GM12878 (cell line): ENCODE data around the gene C11orf97.

Experiments
- BMI1 ChIP-seq: fragments of 450-650 bp; IDR thresholded peaks from 2 replicates; pipeline ENCODE4 v1.6.1; 2016; ENCODE audit warnings: mild to moderate bottlenecking, moderate library complexity, borderline replicate concordance
- CREB1 ChIP-seq: IDR thresholded peaks from 2 replicates; pipeline ENCODE4 v1.6.1; 2012; ENCODE audit warnings: low read depth, mild to moderate bottlenecking, inconsistent platforms
- CTCF ChIP-seq, 3 experiments: IDR thresholded peaks in 2 of 3; conservative IDR thresholded peaks in 1 of 3; 2 replicates each; pipeline ENCODE4 v1.5.1; 2011; ENCODE audit warnings: low read depth in 3 of 3, low read length in 3 of 3, mild to moderate bottlenecking in 3 of 3, control low read depth in 2 of 3, moderate library complexity in 2 of 3, inconsistent platforms in 1 of 3, mixed read lengths in 1 of 3; ENCODE audit not compliant: control insufficient read depth in 2 of 3, insufficient read depth in 1 of 3; ENCODE audit errors: extremely low read depth in 1 of 3
- E2F8 ChIP-seq: fragments of 450-650 bp; IDR thresholded peaks from 2 replicates; pipeline ENCODE4 v1.6.1; 2018; ENCODE audit warnings: mild to moderate bottlenecking, low read depth, moderate library complexity; ENCODE audit not compliant: partially characterized antibody
- EZH2 ChIP-seq: IDR thresholded peaks from 2 replicates; pipeline ENCODE4 v1.6.1; 2012; ENCODE audit warnings: low read depth, mild to moderate bottlenecking, control low read depth, inconsistent platforms, low read length, borderline replicate concordance; ENCODE audit not compliant: control insufficient read depth
- NFYB ChIP-seq: IDR thresholded peaks from 2 replicates; pipeline ENCODE4 v1.6.1; 2011; ENCODE audit warnings: low read depth, mild to moderate bottlenecking, low read length, improper control_type of control experiment, moderate library complexity; ENCODE audit not compliant: insufficient read depth
- PKNOX1 ChIP-seq: fragments of 450-650 bp; IDR thresholded peaks from 2 replicates; pipeline ENCODE4 v1.6.1; 2016; ENCODE audit warnings: mild to moderate bottlenecking
- SP1 ChIP-seq: IDR thresholded peaks from one replicate; pipeline ENCODE4 v1.6.1; 2011; ENCODE audit warnings: low read depth, low read length
- YBX1 ChIP-seq: fragments of 450-650 bp; IDR thresholded peaks from 2 replicates; pipeline ENCODE4 v1.6.1; 2016; ENCODE audit warnings: antibody characterized with exemption
- ZBTB4 ChIP-seq: fragments of 450-650 bp; formaldehyde crosslinking; IDR thresholded peaks from 2 replicates; pipeline ENCODE4 v1.4.0; 2022; ENCODE audit warnings: mild to moderate bottlenecking, moderate library complexity

- TF ChIP-seq SP1 (no peak), BMI1 (no peak), E2F8 (no peak), YBX1 (no peak), CTCF (IDR thresholded peaks at IDR 0.05 in 2 of 3, conservative IDR thresholded peaks at IDR 0.05 in 1 of 3; ENCODE audit: control insufficient read depth in 2 of 3, extremely low read depth in 1 of 3, insufficient read depth in 1 of 3, low read depth in 3 of 3, low read length in 3 of 3) (no peak), CREB1 (no peak), PKNOX1 (no peak), EZH2 (no peak), ZBTB4 (CRISPR knock-in tag) (no peak), NFYB (no peak)
Measured at GRCh38 chr11:94568200-94568599, 55.9 kb downstream of the C11orf97 start.
